ENCODE results near the gene TMEM42.
"Not testable (repeated sequence)": the region's sequence is repeated elsewhere in the genome, so short reads cannot be mapped to it uniquely, and the experiment has no call there.

Gene TMEM42

GRCh38 chr3:44835684-44836083 is 26.0 kb upstream of the TMEM42 start:
- Histone ChIP-seq H3K36me3 (ENCODE audit: control insufficient read depth, insufficient read depth, low read length) (peaks cover 13% of the 10 kb centered on the region; the same call in 1 of the 2 replicates), H3K27ac (ENCODE audit: low read length) (no peak overlapping the region), H3K27me3 (ENCODE audit: control insufficient read depth, insufficient read depth, low read length) (no peaks in the 10 kb centered on the region), H3K4me1 (ENCODE audit: control insufficient read depth, insufficient read depth, low read length) (no peaks in the 10 kb centered on the region), H3K4me3 (ENCODE audit: low read length) (no peak overlapping the region), H3K9me3 (ENCODE audit: control insufficient read depth, insufficient read depth, low read length) (no peaks in the 10 kb centered on the region)
- no peak for DNase-seq (ENCODE audit: low read depth, low spot score)
- 100% methylated on average over 1 of the region's 3 CpGs for WGBS (ENCODE audit: insufficient coverage, insufficient read length)

- Histone ChIP-seq H3K9me3 (ENCODE audit: control insufficient read depth, insufficient read depth, low read length) (no peaks in the 10 kb centered on the region), H3K36me3 (ENCODE audit: control insufficient read depth, insufficient read depth, low read length) (peaks cover 6% of the 10 kb centered on the region; the same call in 1 of the 2 replicates), H3K27me3 (ENCODE audit: control insufficient read depth, insufficient read depth, low read length) (no peaks in the 10 kb centered on the region), H3K27ac (ENCODE audit: low read length) (no peak overlapping the region), H3K4me3 (ENCODE audit: low read length) (no peak overlapping the region), H3K4me1 (ENCODE audit: control insufficient read depth, insufficient read depth, low read length) (no peaks in the 10 kb centered on the region)
- DNase-seq (ENCODE audit: low read depth, low spot score) = no peak
- WGBS (ENCODE audit: insufficient coverage, insufficient read length) = no CpG with 5 or more reads among the region's 2 CpGs
These were observed 19.3 kb upstream of the TMEM42 start for GRCh38 chr3:44842376-44842775.

- H3K4me3 ChIP-seq (ENCODE audit: low read length) = no peak overlapping the region
- no peak overlapping the region for H3K27ac ChIP-seq (ENCODE audit: low read length)
- WGBS (ENCODE audit: insufficient coverage, insufficient read length) = no CpG with 5 or more reads among the region's 7 CpGs
- DNase-seq (ENCODE audit: low read depth, low spot score) = no peak
- H3K36me3 ChIP-seq (ENCODE audit: control insufficient read depth, insufficient read depth, low read length) = no peaks in the 10 kb centered on the region; the same call in 1 of the 2 replicates
- H3K4me1 ChIP-seq (ENCODE audit: control insufficient read depth, insufficient read depth, low read length) = no peaks in the 10 kb centered on the region
- no peaks in the 10 kb centered on the region for H3K27me3 ChIP-seq (ENCODE audit: control insufficient read depth, insufficient read depth, low read length)
- no peaks in the 10 kb centered on the region for H3K9me3 ChIP-seq (ENCODE audit: control insufficient read depth, insufficient read depth, low read length)
These were observed 15.9 kb upstream of the TMEM42 start for GRCh38 chr3:44845528-44846520.

GRCh38 chr3:44848634-44849033 is 13.1 kb upstream of the TMEM42 start:
- Histone ChIP-seq H3K4me3 (ENCODE audit: low read length) (no peak overlapping the region), H3K36me3 (ENCODE audit: control insufficient read depth, insufficient read depth, low read length) (no peaks in the 10 kb centered on the region; the same call in 1 of the 2 replicates)
- WGBS (ENCODE audit: insufficient coverage, insufficient read length) = no CpG with 5 or more reads among the region's 1 CpG

GRCh38 chr3:44856663-44857062 is 5.0 kb upstream of the TMEM42 start:
- not testable (repeated sequence) for H3K9me3 ChIP-seq (ENCODE audit: control insufficient read depth, insufficient read depth, low read length); H3K27me3 ChIP-seq (ENCODE audit: control insufficient read depth, insufficient read depth, low read length); H3K4me1 ChIP-seq (ENCODE audit: control insufficient read depth, insufficient read depth, low read length); H3K36me3 ChIP-seq (ENCODE audit: control insufficient read depth, insufficient read depth, low read length); H3K27ac ChIP-seq (ENCODE audit: low read length); H3K4me3 ChIP-seq (ENCODE audit: low read length); DNase-seq (ENCODE audit: low read depth, low spot score)
- no CpG with 5 or more reads among the region's 6 CpGs for WGBS (ENCODE audit: insufficient coverage, insufficient read length)

More at GRCh38 chr3:44848634-44849033, 13.1 kb upstream of the TMEM42 start:
- no peak for DNase-seq (ENCODE audit: low read depth, low spot score)
- Histone ChIP-seq H3K4me1 (ENCODE audit: control insufficient read depth, insufficient read depth, low read length) (no peaks in the 10 kb centered on the region), H3K9me3 (ENCODE audit: control insufficient read depth, insufficient read depth, low read length) (no peaks in the 10 kb centered on the region), H3K27me3 (ENCODE audit: control insufficient read depth, insufficient read depth, low read length) (no peaks in the 10 kb centered on the region), H3K27ac (ENCODE audit: low read length) (no peak overlapping the region)

GRCh38 chr3:44860117-44860516 is 1.6 kb upstream of the TMEM42 start:
- Histone ChIP-seq H3K4me1 (ENCODE audit: control insufficient read depth, insufficient read depth, low read length) (no peaks in the 10 kb centered on the region), H3K4me3 (ENCODE audit: low read length) (no peak overlapping the region), H3K27me3 (ENCODE audit: control insufficient read depth, insufficient read depth, low read length) (no peaks in the 10 kb centered on the region), H3K9me3 (ENCODE audit: control insufficient read depth, insufficient read depth, low read length) (no peaks in the 10 kb centered on the region), H3K27ac (ENCODE audit: low read length) (no peak overlapping the region), H3K36me3 (ENCODE audit: control insufficient read depth, insufficient read depth, low read length) (no peaks in the 10 kb centered on the region)
- WGBS (ENCODE audit: insufficient coverage, insufficient read length) = no CpG with 5 or more reads among the region's 4 CpGs
- no peak for DNase-seq (ENCODE audit: low read depth, low spot score)

- no peaks in the 10 kb centered on the region for H3K9me3 ChIP-seq (ENCODE audit: control insufficient read depth, insufficient read depth, low read length)
- WGBS (ENCODE audit: insufficient coverage, insufficient read length) = no CpG with 5 or more reads among the region's 25 CpGs
These were observed 520 bp downstream of the TMEM42 start for GRCh38 chr3:44862226-44862637.

GRCh38 chr3:44865272-44866035 is 3.7 kb downstream of the TMEM42 start:
- Histone ChIP-seq H3K9me3 (ENCODE audit: control insufficient read depth, insufficient read depth, low read length) (no peaks in the 10 kb centered on the region), H3K4me3 (ENCODE audit: low read length) (no peak overlapping the region), H3K4me1 (ENCODE audit: control insufficient read depth, insufficient read depth, low read length) (no peaks in the 10 kb centered on the region), H3K27me3 (ENCODE audit: control insufficient read depth, insufficient read depth, low read length) (no peaks in the 10 kb centered on the region), H3K36me3 (ENCODE audit: control insufficient read depth, insufficient read depth, low read length) (no peaks in the 10 kb centered on the region), H3K27ac (ENCODE audit: low read length) (no peak overlapping the region)
- no CpG with 5 or more reads among the region's 7 CpGs for WGBS (ENCODE audit: insufficient coverage, insufficient read length)
- DNase-seq (ENCODE audit: low read depth, low spot score) = no peak

More at GRCh38 chr3:44862226-44862637, 520 bp downstream of the TMEM42 start:
- Histone ChIP-seq H3K4me1 (ENCODE audit: control insufficient read depth, insufficient read depth, low read length) (no peaks in the 10 kb centered on the region), H3K36me3 (ENCODE audit: control insufficient read depth, insufficient read depth, low read length) (no peaks in the 10 kb centered on the region), H3K27ac (ENCODE audit: low read length) (no peak overlapping the region), H3K4me3 (ENCODE audit: low read length) (peak overlapping the region; percentile 54; the same call in 1 of the 2 replicates), H3K27me3 (ENCODE audit: control insufficient read depth, insufficient read depth, low read length) (no peaks in the 10 kb centered on the region)
- no peak for DNase-seq (ENCODE audit: low read depth, low spot score)

- no CpG with 5 or more reads among the region's 7 CpGs for WGBS (ENCODE audit: insufficient coverage, insufficient read length)
- DNase-seq (ENCODE audit: low read depth, low spot score) = no peak
- no peaks in the 10 kb centered on the region for H3K36me3 ChIP-seq (ENCODE audit: control insufficient read depth, insufficient read depth, low read length)
- no peaks in the 10 kb centered on the region for H3K9me3 ChIP-seq (ENCODE audit: control insufficient read depth, insufficient read depth, low read length)
- no peaks in the 10 kb centered on the region for H3K4me1 ChIP-seq (ENCODE audit: control insufficient read depth, insufficient read depth, low read length)
- no peaks in the 10 kb centered on the region for H3K27me3 ChIP-seq (ENCODE audit: control insufficient read depth, insufficient read depth, low read length)
- H3K27ac ChIP-seq (ENCODE audit: low read length) = no peak overlapping the region
- no peak overlapping the region for H3K4me3 ChIP-seq (ENCODE audit: low read length)
These were observed 5.9 kb downstream of the TMEM42 start for GRCh38 chr3:44867421-44868111.

Measured in iPS DF 6.9 (cell line).